CD4-positive, alpha-beta T cell treated with Interleukin-6 for 4 hours (primary cell): ENCODE measurements around the gene ANGPTL3.
"Not testable (repeated sequence)": the region's sequence is repeated elsewhere in the genome, so short reads cannot be mapped to it uniquely, and the experiment has no call there.

ENCODE experiments used
- DNase-seq: peaks from one replicate; pipeline ENCODE4 v3.0.0-alpha.2; 2020; ENCODE audit warnings: mixed read lengths

ANGPTL3 gene

GRCh38 chr1:62597281-62597680, at the start of gene ANGPTL3:
Gene ANGPTL3 (plus strand): TSS chr1:62597520. CDS start chr1:62597567, 47 bp downstream.
- no peak for DNase-seq

GRCh38 chr1:62561306-62561705, 36.0 kb upstream of the ANGPTL3 start:
- DNase-seq, result no peak

GRCh38 chr1:62567182-62567581, 30.1 kb upstream of the ANGPTL3 start:
- DNase-seq, result not testable (repeated sequence)

DNA sequence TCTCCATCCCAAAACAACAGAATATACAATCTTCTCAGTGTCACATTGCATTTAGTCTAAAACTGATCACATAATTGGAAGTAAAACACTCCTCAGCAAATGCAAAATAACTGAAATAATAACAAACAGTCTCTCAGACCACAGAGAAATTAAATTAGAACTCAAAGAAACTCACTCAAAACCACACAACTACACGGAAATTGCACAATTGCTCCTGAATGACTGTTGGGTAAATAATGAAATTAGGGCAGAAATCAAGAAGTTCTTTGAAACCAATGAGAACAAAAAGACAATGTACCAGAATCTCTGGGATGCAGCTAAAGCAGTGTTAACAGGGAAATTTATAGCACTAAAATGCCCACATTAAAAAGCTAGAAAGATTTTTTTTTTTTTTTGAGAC, 29.4 kb upstream of the ANGPTL3 start:
- DNase-seq, result not testable (repeated sequence)

DNA sequence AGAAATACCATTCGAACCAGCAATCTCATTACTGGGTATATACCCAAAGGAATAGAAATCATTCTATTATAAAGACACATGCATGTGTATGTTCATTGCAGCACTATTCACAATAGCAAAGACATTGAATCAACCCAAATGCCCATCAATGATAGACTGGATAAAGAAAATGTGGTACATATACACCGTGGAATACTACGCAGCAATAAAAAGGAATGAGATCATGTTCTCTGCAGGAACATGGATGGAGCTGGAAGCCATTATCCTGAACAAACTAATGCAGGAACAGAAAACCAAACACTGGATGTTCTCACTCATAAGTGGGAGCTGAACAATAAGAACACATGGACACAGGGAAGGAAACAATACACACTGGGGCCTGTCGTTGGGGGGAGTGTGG, 25.8 kb upstream of the ANGPTL3 start:
- DNase-seq, result not testable (repeated sequence)

DNA sequence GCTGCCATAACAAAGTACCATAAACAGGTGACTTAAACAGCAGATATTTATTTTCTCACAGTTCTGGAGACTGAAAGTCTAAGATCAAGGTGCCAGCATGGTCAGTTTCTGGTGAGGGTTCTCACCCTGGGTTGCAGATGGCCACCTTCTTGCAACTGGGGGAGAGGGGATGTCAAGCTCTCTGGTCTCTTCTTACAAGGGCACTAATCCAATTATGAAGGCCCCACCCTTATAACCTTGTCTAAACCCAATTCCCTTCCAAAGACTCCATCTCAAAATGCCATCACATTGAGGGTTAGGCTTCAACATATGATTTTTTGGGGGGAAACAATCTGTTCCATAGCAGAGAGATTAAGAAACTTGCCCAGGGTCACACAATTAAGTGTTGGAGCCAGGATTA, 24.8 kb upstream of the ANGPTL3 start:
- no peak for DNase-seq

GRCh38 chr1:62573675-62574074, 23.6 kb upstream of the ANGPTL3 start:
- DNase-seq, result no peak

- no peak for DNase-seq
Observed at GRCh38 chr1:62585469-62586155, 11.7 kb upstream of the ANGPTL3 start.

GRCh38 chr1:62588000-62588399, 9.3 kb upstream of the ANGPTL3 start:
- DNase-seq, result no peak

- DNase-seq, result no peak
Observed at GRCh38 chr1:62589321-62589720, 8.0 kb upstream of the ANGPTL3 start.

GRCh38 chr1:62590255-62590969, 6.9 kb upstream of the ANGPTL3 start:
- no peak for DNase-seq

- DNase-seq, result no peak
Observed at GRCh38 chr1:62590970-62591368, 6.4 kb upstream of the ANGPTL3 start.

DNA sequence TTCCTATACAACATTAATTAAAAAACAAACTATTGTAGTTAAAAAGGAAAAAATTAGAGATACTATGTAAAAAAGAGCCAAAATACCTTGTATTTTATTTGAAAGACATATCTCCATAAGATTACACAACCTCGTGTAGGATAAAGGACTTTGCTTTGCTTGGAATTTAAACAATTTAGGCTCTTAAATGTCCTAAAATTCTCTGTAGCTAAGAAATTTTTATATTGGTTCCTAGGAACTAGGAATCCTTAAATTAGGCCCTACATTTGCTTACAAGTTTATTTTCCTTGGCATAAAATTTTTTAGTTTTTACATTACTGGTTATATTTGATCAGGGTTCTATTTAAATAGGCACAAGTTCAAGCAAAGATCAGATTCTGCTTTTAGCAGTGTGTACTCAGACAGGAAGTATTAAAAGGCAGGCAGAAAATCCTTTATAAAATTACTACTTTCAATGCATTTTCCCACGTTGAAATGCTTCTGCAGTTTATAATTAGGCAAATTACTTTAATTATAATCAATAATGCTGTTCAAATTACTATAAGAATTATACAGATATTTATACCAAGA, 3.4 kb upstream of the ANGPTL3 start:
- no peak for DNase-seq

GRCh38 chr1:62595647-62596046, 1.7 kb upstream of the ANGPTL3 start:
- no peak for DNase-seq

- no peak for DNase-seq
Observed at GRCh38 chr1:62599044-62599443, 1.7 kb downstream of the ANGPTL3 start.

GRCh38 chr1:62601457-62601856, 4.1 kb downstream of the ANGPTL3 start:
- no peak for DNase-seq

GRCh38 chr1:62608905-62609304, 11.6 kb downstream of the ANGPTL3 start:
- DNase-seq, result no peak

- DNase-seq, result not testable (repeated sequence)
Observed at GRCh38 chr1:62610588-62610987, 13.3 kb downstream of the ANGPTL3 start.

DNA sequence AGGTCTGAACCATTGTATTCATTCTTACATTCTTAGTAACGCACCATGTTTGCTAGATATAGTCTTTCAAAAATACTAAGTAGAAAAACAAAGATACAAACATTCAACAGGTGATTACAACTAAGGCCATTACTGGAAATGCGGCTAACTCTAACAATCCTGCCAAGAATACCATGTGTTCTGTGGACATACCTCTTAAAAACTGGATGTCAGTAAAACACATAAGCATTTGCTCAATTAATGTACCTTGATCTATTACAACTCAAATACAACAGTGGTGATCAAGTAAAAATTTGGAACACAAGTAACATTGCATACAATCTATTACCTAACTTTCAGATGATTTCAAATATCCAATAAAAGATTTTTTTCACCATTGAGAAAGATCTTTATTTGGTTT, 15.4 kb downstream of the ANGPTL3 start:
- DNase-seq, result no peak

DNA sequence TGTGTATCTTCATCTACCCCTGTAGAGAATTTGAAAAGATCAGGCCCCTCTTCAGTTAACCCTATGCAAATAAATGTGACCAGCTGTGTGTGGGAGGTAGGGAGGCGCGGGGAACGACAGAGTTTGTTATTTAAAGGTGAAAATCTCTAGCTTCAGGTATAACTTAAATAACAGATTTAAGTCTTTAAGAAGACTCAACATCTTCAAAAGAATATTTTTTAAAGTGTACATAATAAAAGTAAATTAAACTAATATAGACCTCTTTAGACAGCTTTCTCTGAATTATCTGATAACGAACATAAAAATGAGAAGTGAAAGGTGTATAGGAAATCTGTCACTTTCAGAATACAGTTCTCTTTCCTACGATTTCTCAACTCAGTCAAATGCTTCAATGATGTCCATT, 16.0 kb downstream of the ANGPTL3 start:
- DNase-seq, result no peak

DNA sequence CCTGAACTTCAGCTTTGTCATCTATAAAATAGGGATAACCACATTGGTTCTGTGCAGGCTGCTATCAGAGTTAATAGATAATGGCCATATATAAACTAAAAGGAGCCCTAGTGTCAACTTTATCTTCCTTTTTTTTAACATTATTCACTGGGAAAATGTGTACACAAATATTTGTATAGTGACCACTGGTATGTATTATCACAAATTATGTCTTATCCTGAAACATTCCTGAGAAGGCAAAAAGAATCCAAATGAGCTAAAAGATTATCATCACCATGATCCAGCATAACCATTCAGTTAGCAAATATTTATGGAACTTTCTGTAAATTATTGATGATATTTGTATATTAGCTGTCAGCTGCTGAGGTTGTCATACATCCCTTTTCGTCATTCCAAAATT, 16.6 kb downstream of the ANGPTL3 start:
- no peak for DNase-seq

DNA sequence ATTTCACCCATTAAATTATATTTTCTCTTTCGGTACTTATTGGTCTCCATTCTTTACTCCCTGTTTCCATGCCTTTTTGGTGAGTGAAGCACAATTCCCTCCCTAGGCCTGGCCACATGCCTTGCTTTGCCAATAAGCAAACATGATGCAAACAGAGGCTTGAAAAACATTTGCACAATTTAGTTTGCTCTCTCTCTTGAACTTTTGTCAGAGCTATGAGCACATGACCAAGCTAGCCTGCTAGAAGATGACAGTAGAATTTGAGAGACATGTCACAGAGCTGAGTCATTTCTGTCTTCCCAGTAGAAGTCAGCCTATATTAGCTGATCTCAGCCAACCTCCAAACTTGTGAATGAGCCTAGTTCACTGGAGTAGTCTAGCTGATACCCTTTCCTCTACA, 24.6 kb downstream of the ANGPTL3 start:
- DNase-seq, result no peak

DNA sequence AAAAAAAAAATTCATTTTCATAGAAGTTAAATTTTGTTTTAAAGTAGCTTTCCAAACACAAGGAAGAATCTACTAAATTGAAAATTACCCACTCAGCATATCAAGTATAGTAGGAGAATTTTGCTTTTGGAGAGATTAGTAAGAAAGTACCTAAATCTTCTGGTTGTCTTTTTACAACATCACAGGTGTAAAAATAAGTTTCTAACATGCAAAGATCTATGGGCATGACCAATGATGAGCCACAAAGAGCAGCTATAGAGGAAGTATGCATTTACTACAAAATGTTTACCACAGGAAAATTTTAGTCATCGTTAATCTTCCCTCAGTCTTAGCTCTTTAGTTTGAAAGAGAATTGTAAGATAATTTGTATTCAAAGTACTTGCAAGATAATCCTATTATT, 28.1 kb downstream of the ANGPTL3 start:
- DNase-seq, result no peak

GRCh38 chr1:62628506-62628905, 31.2 kb downstream of the ANGPTL3 start:
- no peak for DNase-seq
